Upper lobe of left lung (tissue), 4 donors: ENCODE results near the gene TBC1D16.

Experiments used
- CTCF ChIP-seq, 6 experiments: fragments of 450-650 bp in 4 of 6; fragments of 200-600 bp in 2 of 6; sonication (generic) in 2 of 6; IDR thresholded peaks; one replicate each; pipeline ENCODE4 v1.5.1; 2016 to 2019; ENCODE audit warnings: antibody characterized with exemption in 6 of 6
- EP300 ChIP-seq, 4 donors: sonication (generic); formaldehyde crosslinking; IDR thresholded peaks; one replicate each; pipeline ENCODE4 v1.5.1; 2017; ENCODE audit warnings: antibody characterized with exemption in 4 of 4, control low read depth in 2 of 4
- POLR2A ChIP-seq, 4 donors: fragments of 450-650 bp; IDR thresholded peaks; one replicate each; pipeline ENCODE4 v1.5.1; 2016 to 2017; ENCODE audit warnings: antibody characterized with exemption in 4 of 4, mild to moderate bottlenecking in 2 of 4
- POLR2AphosphoS5 ChIP-seq, 2 donors: sonication (generic); formaldehyde crosslinking; IDR thresholded peaks; one replicate each; pipeline ENCODE4 v1.5.1; 2017; ENCODE audit warnings: antibody characterized with exemption in 2 of 2

GRCh38 chr17:79883202-79883601 lies 152.5 kb downstream of the TBC1D16 start:
- TF ChIP-seq CTCF (IDR thresholded peaks at IDR 0.05) (no peak), EP300 (IDR thresholded peaks at IDR 0.05) (no peak), POLR2AphosphoS5 (IDR thresholded peaks at IDR 0.05) (no peak), POLR2A (IDR thresholded peaks at IDR 0.05) (no peak)
